ENCODE data around the gene SUMO2. TPM values are rescaled to one million over a fixed set of nuclear protein-coding genes. Genes with fewer than 3 reads are reported as not detected.

Gene SUMO2
- total and polyA plus RNA-seq, 2 of the 4 experiments (the other 2 are of a cell fraction): 71.3 to 83.7 TPM

GRCh38 chr17:75152523-75152921 is 30.2 kb downstream of the SUMO2 start:
- Histone ChIP-seq H2AFZ (replicated peaks; ENCODE audit: low read length, poor library complexity) (no peak overlapping the region), H3K9me3 (ENCODE audit: control insufficient read depth, insufficient read depth, low read length) (no peaks in the 10 kb centered on the region), H2BK20ac (ENCODE audit: low read depth, low read length) (no peak overlapping the region), H3K23ac (ENCODE audit: low read depth, low read length) (peak overlapping the region; percentile 96), H3K18ac (ENCODE audit: low read depth, low read length) (no peak overlapping the region), H3K56ac (ENCODE audit: extremely low read depth, insufficient read depth, low read length) (peak overlapping the region; percentile 66), H2AK5ac (ENCODE audit: low read depth, low read length) (peak overlapping the region; percentile 17; the same call in 1 of the 2 replicates), H2BK15ac (ENCODE audit: low read depth, low read length) (no peak overlapping the region), H3K9ac (ENCODE audit: low read depth, low read length) (peak overlapping the region; percentile 74), H4K20me1 (ENCODE audit: insufficient read depth, low read length) (peaks cover 23% of the 10 kb centered on the region), H3K14ac (replicated peaks; ENCODE audit: low read depth, low read length) (peak overlapping the region; percentile 85), H3K27me3 (ENCODE audit: control insufficient read depth, insufficient read depth, low read length) (no peaks in the 10 kb centered on the region), H4K8ac (ENCODE audit: low read depth in 2 of 2, low read length in 2 of 2) (peak overlapping the region in 1 of 2 experiments; percentile 84; a peak in 2 of 4 replicates), H3K4me1 (ENCODE audit: control insufficient read depth, insufficient read depth, low read length) (no peaks in the 10 kb centered on the region), H2BK120ac (ENCODE audit: low read depth, low read length) (no peak overlapping the region), H4K5ac (ENCODE audit: low read depth, low read length) (no peak overlapping the region), H3K79me1 (ENCODE audit: low read depth in 1 of 2, low read length in 2 of 2) (peaks cover 16 to 42% of the 10 kb centered on the region in 2 experiments), H2BK5ac (ENCODE audit: low read depth, low read length, poor library complexity, severe bottlenecking) (peak overlapping the region; percentile 6), H3K36me3 (ENCODE audit: control insufficient read depth, insufficient read depth, low read length) (peaks cover 9% of the 10 kb centered on the region), H3K9me1 (ENCODE audit: insufficient read depth, low read length) (peaks cover 6% of the 10 kb centered on the region; the same call in 1 of the 2 replicates), H3K27ac (ENCODE audit: insufficient read depth, low read length) (peak overlapping the region; percentile 25; the same call in 1 of the 2 replicates), H3K4ac (ENCODE audit: low read depth, low read length) (peak overlapping the region; percentile 73), H4K91ac (ENCODE audit: insufficient read depth, low read depth, low read length) (peak overlapping the region; percentile 45; the same call in 1 of the 2 replicates), H2AK9ac (replicated peaks; ENCODE audit: low read depth, low read length, poor library complexity) (no peak overlapping the region), H3K4me3 (ENCODE audit: insufficient read depth, low read depth, low read length) (peak overlapping the region; percentile 75), H3K4me2 (ENCODE audit: low read depth, low read length) (peak overlapping the region; percentile 96)
- DNase-seq (peak; percentile 12), ATAC-seq (ENCODE audit: low read depth) (no peak)
- 6% methylated on average over 4 of the region's 6 CpGs; no CpG with 5 or more reads in 1 of the 2 experiments for WGBS, 2 experiments (ENCODE audit: extremely low coverage in 2 of 2, insufficient read length in 1 of 2)
- intact Hi-C loops (cut with micrococcal nuclease) (loop anchor here (2.0 kb wide), 1 partner anchor 14 kb away; no protein-coding TSS in a partner anchor), in situ Hi-C loops (cut with MboI; ENCODE audit: low sequenced_read_pairs) (no loop called here), dilution Hi-C loops (cut with HindIII; ENCODE audit: low sequenced_read_pairs, unreplicated experiment) (no loop called here)
- ChIA-PET CTCF (no interaction called here), POLR2A (ENCODE audit: unreplicated experiment) (no interaction called here)
- no peak for TF ChIP-seq MAZ (IDR thresholded peaks at IDR 0.05; ENCODE audit: borderline replicate concordance, low read depth, low read length)
- no peak for TF ChIP-seq RAD21 (IDR thresholded peaks at IDR 0.05; ENCODE audit: low read length)
- TF ChIP-seq ELK1 (IDR thresholded peaks at IDR 0.05; ENCODE audit: borderline replicate concordance, low read depth, low read length): no peak
- BruUV-seq (replicated peaks): no TSS peak

All from IMR-90 (cell line).